GM18873 (cell line): ENCODE measurements around the gene AGRN.
"Not testable (repeated sequence)": the region's sequence is repeated elsewhere in the genome, so short reads cannot be mapped to it uniquely, and the experiment has no call there.

ENCODE experiments used
- ATAC-seq: cut with Tn5 transposase; IDR thresholded peaks from one replicate; pipeline ENCODE4 v1.9.1; 2021; ENCODE audit warnings: mild to moderate bottlenecking, moderate library complexity, moderate number of reproducible peaks; ENCODE audit not compliant: unreplicated experiment, low FRiP score

AGRN gene

GRCh38 chr1:1088029-1088800 lies 68.3 kb downstream of the AGRN start:
- no peak for ATAC-seq

- ATAC-seq: no peak
Observed at GRCh38 chr1:1088801-1089680, 69.1 kb downstream of the AGRN start.

- ATAC-seq: no peak
Observed at GRCh38 chr1:1089731-1090423, 70.0 kb downstream of the AGRN start.

- ATAC-seq: no peak
Observed at GRCh38 chr1:1090424-1091343, 70.8 kb downstream of the AGRN start.

- ATAC-seq: no peak
Observed at GRCh38 chr1:1091344-1092148, 71.6 kb downstream of the AGRN start.

- no peak for ATAC-seq
Observed at GRCh38 chr1:1092149-1092855, 72.4 kb downstream of the AGRN start.

GRCh38 chr1:1092894-1093609 lies 73.1 kb downstream of the AGRN start:
- ATAC-seq: no peak

- ATAC-seq: no peak
Observed at GRCh38 chr1:1093610-1093943, 73.7 kb downstream of the AGRN start.

GRCh38 chr1:1094981-1095380 lies 75.1 kb downstream of the AGRN start:
- ATAC-seq: no peak

GRCh38 chr1:1096136-1096535 lies 76.2 kb downstream of the AGRN start:
- not testable (repeated sequence) for ATAC-seq

- no peak for ATAC-seq
Observed at GRCh38 chr1:1098681-1099421, 78.9 kb downstream of the AGRN start.

- no peak for ATAC-seq
Observed at GRCh38 chr1:1099506-1100183, 79.7 kb downstream of the AGRN start.

- ATAC-seq: no peak
Observed at GRCh38 chr1:1100296-1100695, 80.4 kb downstream of the AGRN start.

- no peak for ATAC-seq
Observed at GRCh38 chr1:1101503-1101902, 81.6 kb downstream of the AGRN start.

GRCh38 chr1:1104152-1104551 lies 84.2 kb downstream of the AGRN start:
- ATAC-seq: not testable (repeated sequence)
